Epithelial cell of esophagus (primary cell): ENCODE measurements around the gene EIF3I.

Experiments used
- DNase-seq: peaks from one replicate; pipeline ENCODE4 v3.0.0; 2010; ENCODE audit warnings: low read depth
- H3K4me3 ChIP-seq: 2 replicates; pipeline ENCODE4 v1.5.1; 2011; ENCODE audit warnings: mild to moderate bottlenecking, low read length, control low read depth
- CTCF ChIP-seq: IDR thresholded peaks from 2 replicates; pipeline ENCODE4 v1.5.1; 2011; ENCODE audit warnings: low read depth, mild to moderate bottlenecking, low read length, control low read depth, inconsistent platforms; ENCODE audit not compliant: insufficient read depth; ENCODE audit errors: missing control alignments

Gene EIF3I

GRCh38 chr1:32219022-32219421 lies 3.2 kb upstream of the EIF3I start:
- DNase-seq: no peak
- no peak overlapping the region for H3K4me3 ChIP-seq
- no peak for TF ChIP-seq CTCF

- no peak for TF ChIP-seq CTCF
- DNase-seq: no peak
- peak overlapping the region; percentile 98 for H3K4me3 ChIP-seq
These were observed 1.2 kb upstream of the EIF3I start for GRCh38 chr1:32220746-32221580.

- DNase-seq: no peak
- no peak for TF ChIP-seq CTCF
These were observed 627 bp upstream of the EIF3I start for GRCh38 chr1:32221581-32221979.

GRCh38 chr1:32223683-32224082 lies 1.5 kb downstream of the EIF3I start:
- no peak for DNase-seq
- TF ChIP-seq CTCF: no peak
- H3K4me3 ChIP-seq: no peak overlapping the region

More at GRCh38 chr1:32221581-32221979, 627 bp upstream of the EIF3I start:
- H3K4me3 ChIP-seq: peak overlapping the region; percentile 98

- no peak overlapping the region for H3K4me3 ChIP-seq
- DNase-seq: no peak
- no peak for TF ChIP-seq CTCF
These were observed 2.1 kb downstream of the EIF3I start for GRCh38 chr1:32224285-32224684.

GRCh38 chr1:32228771-32229170 lies 6.6 kb downstream of the EIF3I start:
- no peak overlapping the region for H3K4me3 ChIP-seq
- no peak for DNase-seq
- TF ChIP-seq CTCF: no peak
